CD14-positive monocyte (primary cell): ENCODE results near the gene ABHD16A. TPM values are rescaled to one million over a fixed set of nuclear protein-coding genes. Genes with fewer than 3 reads are reported as not detected.
A peak's percentile ranks its signal among the peaks of the same experiment; 100 is the strongest.

Experiments used
- DNase-seq, 3 donors: peaks; one replicate each; pipeline ENCODE4 v3.0.0-alpha.2; 2011 to 2022
- H2AFZ ChIP-seq: 2 replicates; pipeline ENCODE4 v1.6.0; 2012; ENCODE audit warnings: mild to moderate bottlenecking, low read depth, low read length, inconsistent platforms; ENCODE audit not compliant: insufficient read depth, poor library complexity, severe bottlenecking
- H3K27ac ChIP-seq, 2 donors: 1 replicate in 1 of 2; 2 replicates in 1 of 2; pipeline ENCODE4 v1.5.1; 2012 to 2013; ENCODE audit warnings: low read length in 2 of 2, control low read depth in 1 of 2, inconsistent platforms in 1 of 2, low read depth in 1 of 2, mild to moderate bottlenecking in 1 of 2
- H3K27me3 ChIP-seq, 2 donors: one replicate each; pipeline versions ENCODE4 v1.6.0 to v1.6.1; 2011 to 2013; ENCODE audit warnings: low read length in 2 of 2; ENCODE audit not compliant: control insufficient read depth in 2 of 2, insufficient read depth in 2 of 2
- H3K36me3 ChIP-seq, 2 donors: replicated peaks in 1 of 2; 1 replicate in 1 of 2; 2 replicates in 1 of 2; pipeline versions ENCODE4 v1.5.1 to v1.6.1; 2012 to 2013; ENCODE audit warnings: low read length in 2 of 2, control low read depth in 1 of 2, inconsistent platforms in 1 of 2, mild to moderate bottlenecking in 1 of 2; ENCODE audit not compliant: insufficient read depth in 2 of 2, control insufficient read depth in 1 of 2
- H3K4me1 ChIP-seq, 2 donors: 1 replicate in 1 of 2; 2 replicates in 1 of 2; pipeline versions ENCODE4 v1.5.1 to v1.6.1; 2012 to 2013; ENCODE audit warnings: low read length in 2 of 2, control low read depth in 1 of 2, inconsistent platforms in 1 of 2, mild to moderate bottlenecking in 1 of 2, moderate library complexity in 1 of 2; ENCODE audit not compliant: insufficient read depth in 2 of 2, control insufficient read depth in 1 of 2
- H3K4me2 ChIP-seq: replicated peaks from 2 replicates; pipeline ENCODE3; 2012; ENCODE audit warnings: low read length, moderate library complexity, mild to moderate bottlenecking; ENCODE audit not compliant: poor library complexity, severe bottlenecking; ENCODE audit errors: extremely low read depth
- H3K4me3 ChIP-seq, 3 experiments: fragments of 200-600 bp in 1 of 3; sonication (generic) in 1 of 3; replicated peaks in 1 of 3; 1 replicate in 2 of 3; 2 replicates in 1 of 3; pipeline ENCODE4 v1.5.1; 2011 to 2013; ENCODE audit warnings: low read length in 3 of 3, mild to moderate bottlenecking in 3 of 3, control low read depth in 2 of 3, low read depth in 2 of 3, inconsistent platforms in 1 of 3, moderate library complexity in 1 of 3
- H3K79me2 ChIP-seq: 2 replicates; pipeline ENCODE4 v1.6.0; 2012; ENCODE audit warnings: mild to moderate bottlenecking, control low read depth, inconsistent platforms, low read length, moderate library complexity; ENCODE audit not compliant: insufficient read depth
- H3K9ac ChIP-seq: 2 replicates; pipeline ENCODE4 v1.6.0; 2017; ENCODE audit warnings: low read length, mild to moderate bottlenecking; ENCODE audit not compliant: insufficient read depth, poor library complexity, severe bottlenecking
- H3K9me3 ChIP-seq, 2 donors: replicated peaks in 1 of 2; 1 replicate in 1 of 2; 2 replicates in 1 of 2; pipeline versions ENCODE4 v1.5.1 to v1.6.1; 2012 to 2013; ENCODE audit warnings: low read length in 2 of 2, control low read depth in 1 of 2; ENCODE audit not compliant: control insufficient read depth in 1 of 2, insufficient read depth in 1 of 2
- H4K20me1 ChIP-seq: 2 replicates; pipeline ENCODE4 v1.6.0; 2012; ENCODE audit warnings: mild to moderate bottlenecking, low read length, control low read depth, moderate library complexity; ENCODE audit not compliant: insufficient read depth
- H3K27ac Mint-ChIP-seq, 7 donors: one replicate each; pipeline ENCODE4 v1.8.0; 2020; ENCODE audit warnings: mild to moderate bottlenecking in 7 of 7, mixed read lengths in 7 of 7, moderate library complexity in 6 of 7, inconsistent platforms in 2 of 7
- H3K27me3 Mint-ChIP-seq, 3 donors: one replicate each; pipeline ENCODE4 v1.8.0; 2021 to 2022; ENCODE audit warnings: low read depth in 3 of 3, mild to moderate bottlenecking in 3 of 3, mixed read lengths in 3 of 3, moderate library complexity in 3 of 3, inconsistent platforms in 1 of 3
- H3K36me3 Mint-ChIP-seq, 2 donors: one replicate each; pipeline ENCODE4 v1.8.0; 2020; ENCODE audit warnings: mixed read lengths in 2 of 2, inconsistent platforms in 1 of 2, mild to moderate bottlenecking in 1 of 2
- H3K4me1 Mint-ChIP-seq: one replicate; pipeline ENCODE4 v1.8.0; 2020; ENCODE audit warnings: mild to moderate bottlenecking, mixed read lengths
- H3K4me3 Mint-ChIP-seq, 2 donors: one replicate each; pipeline ENCODE4 v1.8.0; 2020; ENCODE audit warnings: mild to moderate bottlenecking in 2 of 2, mixed read lengths in 2 of 2, moderate library complexity in 1 of 2
- H3K9me3 Mint-ChIP-seq, 7 donors: one replicate each; pipeline ENCODE4 v1.8.0; 2020 to 2022; ENCODE audit warnings: mixed read lengths in 7 of 7, mild to moderate bottlenecking in 6 of 7, moderate library complexity in 6 of 7, inconsistent platforms in 2 of 7
- CTCF ChIP-seq: fragments of 200-600 bp; IDR thresholded peaks from one replicate; pipeline ENCODE4 v1.8.0; 2022; ENCODE audit warnings: antibody characterized with exemption, mild to moderate bottlenecking
- WGBS: methylation state at CpG from one replicate; pipeline ENCODE4 v1.1.5; 2013; ENCODE audit warnings: missing lambda C conversion rate; ENCODE audit not compliant: insufficient coverage; 5-methylcytosine and 5-hydroxymethylcytosine counted together
- intact Hi-C, 2 donors: fragments of 100-400 bp; cut with micrococcal nuclease; formaldehyde crosslinking; loops; one replicate each; pipeline versions ENCODE4 v1.15.0 to v1.15.1; 2023
- polyA plus RNA-seq, 3 donors: library from polyadenylated mRNA; depleted of rRNA in 1 of 3; unstranded in 2 of 3; stranded (reverse) in 1 of 3; fragments of 300-500 nt in 2 of 3; fragments of >200 nt in 1 of 3; fragmentation: Illumina TruSeq in 2 of 3; gene quantifications; 1 replicate in 2 of 3; 2 replicates in 1 of 3; pipeline ENCODE4 v1.2.3, GENCODE V29; 2012 to 2021

The ABHD16A gene
- polyA plus RNA-seq, 3 donors: 53.0 to 122 (median 56.0) TPM

DNA sequence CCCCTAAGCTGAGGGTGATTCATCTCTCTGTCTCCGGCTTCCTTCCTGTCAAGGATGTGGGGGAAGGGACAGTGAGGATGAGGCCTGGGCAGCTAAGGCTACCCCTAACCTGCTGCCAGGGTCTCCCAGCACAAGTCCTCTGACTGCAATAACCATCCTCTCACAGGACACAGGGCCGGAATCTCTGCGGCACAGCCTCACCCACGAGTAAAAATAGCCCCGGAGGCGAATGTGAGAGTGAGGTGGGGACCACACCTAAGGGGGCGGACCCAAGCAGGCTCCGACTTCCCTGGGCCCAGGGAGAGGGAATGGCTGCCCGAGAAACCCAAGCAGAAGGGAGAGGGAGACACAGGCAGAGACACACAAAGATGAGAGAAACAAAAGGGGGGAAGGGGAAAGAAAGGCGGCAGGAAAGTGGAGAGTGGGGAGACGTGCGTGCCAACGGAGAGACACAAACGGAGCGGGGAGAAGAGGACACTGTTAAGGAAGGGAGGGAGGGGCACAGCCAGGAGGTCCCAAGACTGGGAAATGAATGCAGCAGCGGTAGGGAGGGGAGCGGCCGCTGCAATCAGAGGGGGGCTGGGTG, 31.8 kb upstream of the ABHD16A start:
- no peaks in the 10 kb centered on the region for H3K9me3 ChIP-seq
- H3K9me3 Mint-ChIP-seq: peaks cover 0 to 2% (median 0%) of the 10 kb centered on the region in 7 donors
- peaks cover 74% of the 10 kb centered on the region for H3K79me2 ChIP-seq
- WGBS: 0% methylated on average over 12 of the region's 18 CpGs
- H3K4me2 ChIP-seq: peak overlapping the region; percentile 94
- peak; percentile 83 to 91 (median 89) for DNase-seq
- H3K4me3 Mint-ChIP-seq: peak overlapping the region; percentile 99 to 100
- no peaks in the 10 kb centered on the region for H3K27me3 ChIP-seq
- intact Hi-C loops: loop anchor here (5.0 to 10.0 kb wide), 4 partner anchors 32 to 190 kb away; partner anchors contain the start of genes ATP6V1G2 (in 1 of the 2), CSNK2B (in 1 of the 2), DDX39B (in 1 of the 2) and LY6G5B (in 1 of the 2)
- no peak overlapping the region for H2AFZ ChIP-seq
- peaks cover 0 to 5% (median 2%) of the 10 kb centered on the region in 3 donors for H3K27me3 Mint-ChIP-seq
- peaks cover 40 to 47% of the 10 kb centered on the region in 2 donors for H3K36me3 Mint-ChIP-seq
- H3K36me3 ChIP-seq: peaks cover 39 to 40% of the 10 kb centered on the region in 2 donors
- peak overlapping the region; percentile 74 to 100 (median 96) for H3K4me3 ChIP-seq
- peaks cover 65% of the 10 kb centered on the region for H3K4me1 Mint-ChIP-seq
- H3K9ac ChIP-seq: peak overlapping the region; percentile 89
- peak overlapping the region; percentile 95 to 100 (median 99) for H3K27ac Mint-ChIP-seq
- no peak for TF ChIP-seq CTCF
- H3K4me1 ChIP-seq: peaks cover 68 to 82% of the 10 kb centered on the region in 2 donors
- H3K27ac ChIP-seq: peak overlapping the region; percentile 91 to 99
- peaks cover 48% of the 10 kb centered on the region for H4K20me1 ChIP-seq

GRCh38 chr6:31734247-31734820, 31.2 kb upstream of the ABHD16A start:
- Histone ChIP-seq H3K4me3 (peak overlapping the region; percentile 74 to 100 (median 96)), H4K20me1 (peaks cover 48% of the 10 kb centered on the region), H3K4me2 (peak overlapping the region; percentile 94), H3K9me3 (no peaks in the 10 kb centered on the region), H3K27me3 (no peaks in the 10 kb centered on the region), H3K4me1 (peaks cover 68 to 80% of the 10 kb centered on the region in 2 donors), H3K27ac (peak overlapping the region; percentile 91 to 99), H2AFZ (no peak overlapping the region), H3K9ac (peak overlapping the region; percentile 89), H3K36me3 (peaks cover 39 to 40% of the 10 kb centered on the region in 2 donors), H3K79me2 (peaks cover 76% of the 10 kb centered on the region)
- peaks cover 0 to 2% (median 0%) of the 10 kb centered on the region in 7 donors for H3K9me3 Mint-ChIP-seq
- no peak for DNase-seq
- H3K4me1 Mint-ChIP-seq: peaks cover 61% of the 10 kb centered on the region
- intact Hi-C loops: loop anchor here (5.0 to 10.0 kb wide), 3 partner anchors 33 to 190 kb away; partner anchors contain the start of genes ATP6V1G2 (in 1 of the 2), DDX39B (in 1 of the 2), NFKBIL1 (in 1 of the 2) and VARS1 (in 1 of the 2)
- no peak for TF ChIP-seq CTCF
- peaks cover 40 to 47% of the 10 kb centered on the region in 2 donors for H3K36me3 Mint-ChIP-seq
- H3K27me3 Mint-ChIP-seq: peaks cover 0 to 5% (median 0%) of the 10 kb centered on the region in 3 donors
- H3K27ac Mint-ChIP-seq: peak overlapping the region; percentile 95 to 100 (median 99)
- peak overlapping the region; percentile 99 to 100 for H3K4me3 Mint-ChIP-seq
- no CpG with 5 or more reads among the region's 2 CpGs for whole genome bisulfite sequencing
